ENCODE data around the gene ZNF536. TPM values are rescaled to one million over a fixed set of nuclear protein-coding genes. Genes with fewer than 3 reads are reported as not detected.

Gene ZNF536
- total and polyA plus RNA-seq, 2 of the 13 experiments (the other 11 are each of a cell fraction or from before 2014, with no cell fraction given), result not detected

- in situ Hi-C loops (cut with HindIII; ENCODE audit: extremely low pct_ligation_motif_present, low pct_unique_long_range_greater_than_20kb), result no loop called here
These were observed 12.2 kb upstream of the ZNF536 start for GRCh38 chr19:30359936-30360335.

More at GRCh38 chr19:30359936-30360335, 12.2 kb upstream of the ZNF536 start:
- intact Hi-C loops (cut with micrococcal nuclease; ENCODE audit: unreplicated experiment), result no loop called here
- no peak for DNase-seq (ENCODE audit: low spot score)
- Histone ChIP-seq H4K20me1 (ENCODE audit: insufficient read depth, low read length) (no peaks in the 10 kb centered on the region), H3K4me3 (replicated peaks in 1 of 3; ENCODE audit: insufficient read depth in 1 of 3, low read depth in 2 of 3, low read length in 3 of 3) (no peak overlapping the region), H3K4me1 (ENCODE audit: insufficient read depth, low read length) (peaks cover 9% of the 10 kb centered on the region), H3K27ac (ENCODE audit: extremely low read length, insufficient read depth, low read length) (no peak overlapping the region), H3K36me3 (replicated peaks in 1 of 2; ENCODE audit: control insufficient read depth in 1 of 2, insufficient read depth in 2 of 2, low read length in 2 of 2) (no peaks in the 10 kb centered on the region), H2AFZ (ENCODE audit: low read length) (no peak overlapping the region), H3K27me3 (ENCODE audit: control insufficient read depth in 1 of 2, insufficient read depth in 2 of 2, low read length in 2 of 2) (peaks cover 0 to 16% of the 10 kb centered on the region in 2 experiments; a peak in 3 of 5 replicates), H3K79me2 (ENCODE audit: insufficient read depth, low read length) (no peaks in the 10 kb centered on the region), H3K9ac (ENCODE audit: insufficient read depth, low read depth, low read length) (no peak overlapping the region), H3K9me3 (ENCODE audit: low read length) (no peaks in the 10 kb centered on the region), H3K4me2 (ENCODE audit: low read depth, low read length) (no peak overlapping the region)
- 39% methylated on average over 3 of the region's 9 CpGs for WGBS (ENCODE audit: low lambda C conversion rate)
- TF ChIP-seq RFX1 (IDR thresholded peaks at IDR 0.05) (no peak), ZSCAN25 (CRISPR knock-in tag; IDR thresholded peaks at IDR 0.05) (no peak), ATRX (CRISPR knock-in tag; IDR thresholded peaks at IDR 0.05; ENCODE audit: borderline replicate concordance) (no peak), ZBTB10 (CRISPR knock-in tag; IDR thresholded peaks at IDR 0.05; ENCODE audit: borderline replicate concordance) (no peak), ZBTB42 (CRISPR knock-in tag; IDR thresholded peaks at IDR 0.05) (no peak)
- ChIA-PET CTCF (ENCODE audit: low intra/inter-chr PET ratio, low total read pairs) (no interaction called here), POLR2A (no interaction called here)
- no peak for FAIRE-seq
- ATAC-seq, result no peak
- BruUV-seq (replicated peaks), result no TSS peak
